HEK293 (cell line): ENCODE measurements around the gene DGKD.

Source experiments
- KLF1 ChIP-seq: fragments of 450-650 bp; formaldehyde crosslinking; IDR thresholded peaks from 2 replicates; pipeline ENCODE4 v1.5.1; 2016; ENCODE audit warnings: missing biosample characterization, missing genetic modification characterization
- KLF9 ChIP-seq: fragments of 450-650 bp; formaldehyde crosslinking; IDR thresholded peaks from 2 replicates; pipeline ENCODE4 v1.5.1; 2016; ENCODE audit warnings: missing biosample characterization, missing genetic modification characterization, low read depth
- SCRT2 ChIP-seq: fragments of 450-650 bp; formaldehyde crosslinking; IDR thresholded peaks from 2 replicates; pipeline ENCODE4 v1.5.1; 2016; ENCODE audit warnings: missing biosample characterization, missing genetic modification characterization
- ZEB2 ChIP-seq: fragments of 450-650 bp; formaldehyde crosslinking; IDR thresholded peaks from 2 replicates; pipeline ENCODE4 v1.5.1; 2016; ENCODE audit warnings: missing biosample characterization, missing genetic modification characterization
- ZNF211 ChIP-seq: fragments of 450-650 bp; formaldehyde crosslinking; IDR thresholded peaks from 2 replicates; pipeline ENCODE4 v1.5.1; 2016; ENCODE audit warnings: low read depth, missing biosample characterization, missing genetic modification characterization
- ZNF24 ChIP-seq: fragments of 450-650 bp; formaldehyde crosslinking; IDR thresholded peaks from 2 replicates; pipeline ENCODE4 v1.5.1; 2016; ENCODE audit warnings: missing biosample characterization, missing genetic modification characterization
- ZNF433 ChIP-seq: fragments of 450-650 bp; formaldehyde crosslinking; IDR thresholded peaks from 2 replicates; pipeline ENCODE4 v1.5.1; 2016; ENCODE audit warnings: missing biosample characterization, missing genetic modification characterization, low read depth
- ZNF501 ChIP-seq: fragments of 450-650 bp; formaldehyde crosslinking; IDR thresholded peaks from 2 replicates; pipeline ENCODE4 v1.5.1; 2016; ENCODE audit warnings: missing biosample characterization, missing genetic modification characterization
- TF ChIP-seq, protein P1 (sequence below): fragments of 450-650 bp; formaldehyde crosslinking; IDR thresholded peaks from 2 replicates; pipeline ENCODE4 v1.5.1; 2016; ENCODE audit warnings: missing biosample characterization, missing genetic modification characterization, borderline replicate concordance
- TF ChIP-seq, protein P2 (sequence below): fragments of 450-650 bp; formaldehyde crosslinking; IDR thresholded peaks from 2 replicates; pipeline ENCODE4 v1.5.1; 2016; ENCODE audit warnings: missing biosample characterization, missing genetic modification characterization
- TF ChIP-seq, protein P3 (sequence below): fragments of 450-650 bp; formaldehyde crosslinking; IDR thresholded peaks from 2 replicates; pipeline ENCODE4 v1.5.1; 2016; ENCODE audit warnings: missing biosample characterization, missing genetic modification characterization
- TF ChIP-seq, protein P4 (sequence below): fragments of 450-650 bp; formaldehyde crosslinking; IDR thresholded peaks from 2 replicates; pipeline ENCODE4 v1.5.1; 2017; ENCODE audit warnings: missing biosample characterization, mild to moderate bottlenecking, missing genetic modification characterization, moderate library complexity
- TF ChIP-seq, protein P5 (sequence below): fragments of 450-650 bp; formaldehyde crosslinking; conservative IDR thresholded peaks from 2 replicates; pipeline ENCODE4 v1.5.1; 2016; ENCODE audit warnings: low read depth, missing biosample characterization, missing genetic modification characterization
- TF ChIP-seq, protein P6 (sequence below): fragments of 450-650 bp; IDR thresholded peaks from 2 replicates; pipeline ENCODE4 v1.5.1; 2018; ENCODE audit warnings: missing biosample characterization, missing genetic modification characterization

DNA sequence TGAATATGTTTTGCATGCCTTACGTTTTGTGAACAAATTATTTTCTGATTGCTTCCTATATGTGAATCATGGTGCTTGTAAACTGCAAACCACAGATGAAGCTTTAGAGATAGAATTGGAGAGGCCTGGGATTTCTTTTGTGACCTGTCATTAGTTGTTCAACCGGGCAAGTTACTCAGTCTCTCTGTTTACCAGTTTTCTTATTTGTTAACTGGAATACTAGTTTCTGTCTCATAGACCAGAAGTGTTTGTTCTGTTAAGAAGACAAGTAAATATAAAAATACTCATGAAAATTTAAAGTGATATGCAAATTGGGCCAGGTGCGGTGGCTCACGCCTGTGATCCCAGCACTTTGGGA lies 27.3 kb downstream of the DGKD start:
- TF ChIP-seq, protein P1, sequence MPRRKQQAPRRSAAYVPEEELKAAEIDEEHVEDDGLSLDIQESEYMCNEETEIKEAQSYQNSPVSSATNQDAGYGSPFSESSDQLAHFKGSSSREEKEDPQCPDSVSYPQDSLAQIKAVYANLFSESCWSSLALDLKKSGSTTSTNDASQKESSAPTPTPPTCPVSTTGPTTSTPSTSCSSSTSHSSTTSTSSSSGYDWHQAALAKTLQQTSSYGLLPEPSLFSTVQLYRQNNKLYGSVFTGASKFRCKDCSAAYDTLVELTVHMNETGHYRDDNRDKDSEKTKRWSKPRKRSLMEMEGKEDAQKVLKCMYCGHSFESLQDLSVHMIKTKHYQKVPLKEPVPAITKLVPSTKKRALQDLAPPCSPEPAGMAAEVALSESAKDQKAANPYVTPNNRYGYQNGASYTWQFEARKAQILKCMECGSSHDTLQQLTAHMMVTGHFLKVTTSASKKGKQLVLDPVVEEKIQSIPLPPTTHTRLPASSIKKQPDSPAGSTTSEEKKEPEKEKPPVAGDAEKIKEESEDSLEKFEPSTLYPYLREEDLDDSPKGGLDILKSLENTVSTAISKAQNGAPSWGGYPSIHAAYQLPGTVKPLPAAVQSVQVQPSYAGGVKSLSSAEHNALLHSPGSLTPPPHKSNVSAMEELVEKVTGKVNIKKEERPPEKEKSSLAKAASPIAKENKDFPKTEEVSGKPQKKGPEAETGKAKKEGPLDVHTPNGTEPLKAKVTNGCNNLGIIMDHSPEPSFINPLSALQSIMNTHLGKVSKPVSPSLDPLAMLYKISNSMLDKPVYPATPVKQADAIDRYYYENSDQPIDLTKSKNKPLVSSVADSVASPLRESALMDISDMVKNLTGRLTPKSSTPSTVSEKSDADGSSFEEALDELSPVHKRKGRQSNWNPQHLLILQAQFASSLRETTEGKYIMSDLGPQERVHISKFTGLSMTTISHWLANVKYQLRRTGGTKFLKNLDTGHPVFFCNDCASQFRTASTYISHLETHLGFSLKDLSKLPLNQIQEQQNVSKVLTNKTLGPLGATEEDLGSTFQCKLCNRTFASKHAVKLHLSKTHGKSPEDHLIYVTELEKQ (tag by site-specific recombination), result no peak
- TF ChIP-seq, protein P2, sequence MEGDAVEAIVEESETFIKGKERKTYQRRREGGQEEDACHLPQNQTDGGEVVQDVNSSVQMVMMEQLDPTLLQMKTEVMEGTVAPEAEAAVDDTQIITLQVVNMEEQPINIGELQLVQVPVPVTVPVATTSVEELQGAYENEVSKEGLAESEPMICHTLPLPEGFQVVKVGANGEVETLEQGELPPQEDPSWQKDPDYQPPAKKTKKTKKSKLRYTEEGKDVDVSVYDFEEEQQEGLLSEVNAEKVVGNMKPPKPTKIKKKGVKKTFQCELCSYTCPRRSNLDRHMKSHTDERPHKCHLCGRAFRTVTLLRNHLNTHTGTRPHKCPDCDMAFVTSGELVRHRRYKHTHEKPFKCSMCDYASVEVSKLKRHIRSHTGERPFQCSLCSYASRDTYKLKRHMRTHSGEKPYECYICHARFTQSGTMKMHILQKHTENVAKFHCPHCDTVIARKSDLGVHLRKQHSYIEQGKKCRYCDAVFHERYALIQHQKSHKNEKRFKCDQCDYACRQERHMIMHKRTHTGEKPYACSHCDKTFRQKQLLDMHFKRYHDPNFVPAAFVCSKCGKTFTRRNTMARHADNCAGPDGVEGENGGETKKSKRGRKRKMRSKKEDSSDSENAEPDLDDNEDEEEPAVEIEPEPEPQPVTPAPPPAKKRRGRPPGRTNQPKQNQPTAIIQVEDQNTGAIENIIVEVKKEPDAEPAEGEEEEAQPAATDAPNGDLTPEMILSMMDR, result no peak
- TF ChIP-seq ZNF501 (no peak), KLF9 (no peak), ZEB2 (tag by site-specific recombination) (no peak), ZNF211 (tag by site-specific recombination) (no peak), KLF1 (no peak), ZNF433 (tag by site-specific recombination) (no peak), ZNF24 (no peak), SCRT2 (tag by site-specific recombination) (no peak)
- TF ChIP-seq, protein P3, sequence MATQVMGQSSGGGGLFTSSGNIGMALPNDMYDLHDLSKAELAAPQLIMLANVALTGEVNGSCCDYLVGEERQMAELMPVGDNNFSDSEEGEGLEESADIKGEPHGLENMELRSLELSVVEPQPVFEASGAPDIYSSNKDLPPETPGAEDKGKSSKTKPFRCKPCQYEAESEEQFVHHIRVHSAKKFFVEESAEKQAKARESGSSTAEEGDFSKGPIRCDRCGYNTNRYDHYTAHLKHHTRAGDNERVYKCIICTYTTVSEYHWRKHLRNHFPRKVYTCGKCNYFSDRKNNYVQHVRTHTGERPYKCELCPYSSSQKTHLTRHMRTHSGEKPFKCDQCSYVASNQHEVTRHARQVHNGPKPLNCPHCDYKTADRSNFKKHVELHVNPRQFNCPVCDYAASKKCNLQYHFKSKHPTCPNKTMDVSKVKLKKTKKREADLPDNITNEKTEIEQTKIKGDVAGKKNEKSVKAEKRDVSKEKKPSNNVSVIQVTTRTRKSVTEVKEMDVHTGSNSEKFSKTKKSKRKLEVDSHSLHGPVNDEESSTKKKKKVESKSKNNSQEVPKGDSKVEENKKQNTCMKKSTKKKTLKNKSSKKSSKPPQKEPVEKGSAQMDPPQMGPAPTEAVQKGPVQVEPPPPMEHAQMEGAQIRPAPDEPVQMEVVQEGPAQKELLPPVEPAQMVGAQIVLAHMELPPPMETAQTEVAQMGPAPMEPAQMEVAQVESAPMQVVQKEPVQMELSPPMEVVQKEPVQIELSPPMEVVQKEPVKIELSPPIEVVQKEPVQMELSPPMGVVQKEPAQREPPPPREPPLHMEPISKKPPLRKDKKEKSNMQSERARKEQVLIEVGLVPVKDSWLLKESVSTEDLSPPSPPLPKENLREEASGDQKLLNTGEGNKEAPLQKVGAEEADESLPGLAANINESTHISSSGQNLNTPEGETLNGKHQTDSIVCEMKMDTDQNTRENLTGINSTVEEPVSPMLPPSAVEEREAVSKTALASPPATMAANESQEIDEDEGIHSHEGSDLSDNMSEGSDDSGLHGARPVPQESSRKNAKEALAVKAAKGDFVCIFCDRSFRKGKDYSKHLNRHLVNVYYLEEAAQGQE, result no peak
- TF ChIP-seq, protein P4, sequence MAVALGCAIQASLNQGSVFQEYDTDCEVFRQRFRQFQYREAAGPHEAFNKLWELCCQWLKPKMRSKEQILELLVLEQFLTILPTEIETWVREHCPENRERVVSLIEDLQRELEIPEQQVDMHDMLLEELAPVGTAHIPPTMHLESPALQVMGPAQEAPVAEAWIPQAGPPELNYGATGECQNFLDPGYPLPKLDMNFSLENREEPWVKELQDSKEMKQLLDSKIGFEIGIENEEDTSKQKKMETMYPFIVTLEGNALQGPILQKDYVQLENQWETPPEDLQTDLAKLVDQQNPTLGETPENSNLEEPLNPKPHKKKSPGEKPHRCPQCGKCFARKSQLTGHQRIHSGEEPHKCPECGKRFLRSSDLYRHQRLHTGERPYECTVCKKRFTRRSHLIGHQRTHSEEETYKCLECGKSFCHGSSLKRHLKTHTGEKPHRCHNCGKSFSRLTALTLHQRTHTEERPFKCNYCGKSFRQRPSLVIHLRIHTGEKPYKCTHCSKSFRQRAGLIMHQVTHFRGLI (tag by site-specific recombination), result no peak
- TF ChIP-seq, protein P5, sequence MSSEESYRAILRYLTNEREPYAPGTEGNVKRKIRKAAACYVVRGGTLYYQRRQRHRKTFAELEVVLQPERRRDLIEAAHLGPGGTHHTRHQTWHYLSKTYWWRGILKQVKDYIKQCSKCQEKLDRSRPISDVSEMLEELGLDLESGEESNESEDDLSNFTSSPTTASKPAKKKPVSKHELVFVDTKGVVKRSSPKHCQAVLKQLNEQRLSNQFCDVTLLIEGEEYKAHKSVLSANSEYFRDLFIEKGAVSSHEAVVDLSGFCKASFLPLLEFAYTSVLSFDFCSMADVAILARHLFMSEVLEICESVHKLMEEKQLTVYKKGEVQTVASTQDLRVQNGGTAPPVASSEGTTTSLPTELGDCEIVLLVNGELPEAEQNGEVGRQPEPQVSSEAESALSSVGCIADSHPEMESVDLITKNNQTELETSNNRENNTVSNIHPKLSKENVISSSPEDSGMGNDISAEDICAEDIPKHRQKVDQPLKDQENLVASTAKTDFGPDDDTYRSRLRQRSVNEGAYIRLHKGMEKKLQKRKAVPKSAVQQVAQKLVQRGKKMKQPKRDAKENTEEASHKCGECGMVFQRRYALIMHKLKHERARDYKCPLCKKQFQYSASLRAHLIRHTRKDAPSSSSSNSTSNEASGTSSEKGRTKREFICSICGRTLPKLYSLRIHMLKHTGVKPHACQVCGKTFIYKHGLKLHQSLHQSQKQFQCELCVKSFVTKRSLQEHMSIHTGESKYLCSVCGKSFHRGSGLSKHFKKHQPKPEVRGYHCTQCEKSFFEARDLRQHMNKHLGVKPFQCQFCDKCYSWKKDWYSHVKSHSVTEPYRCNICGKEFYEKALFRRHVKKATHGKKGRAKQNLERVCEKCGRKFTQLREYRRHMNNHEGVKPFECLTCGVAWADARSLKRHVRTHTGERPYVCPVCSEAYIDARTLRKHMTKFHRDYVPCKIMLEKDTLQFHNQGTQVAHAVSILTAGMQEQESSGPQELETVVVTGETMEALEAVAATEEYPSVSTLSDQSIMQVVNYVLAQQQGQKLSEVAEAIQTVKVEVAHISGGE (tag by site-specific recombination), result no peak
- TF ChIP-seq, protein P6, sequence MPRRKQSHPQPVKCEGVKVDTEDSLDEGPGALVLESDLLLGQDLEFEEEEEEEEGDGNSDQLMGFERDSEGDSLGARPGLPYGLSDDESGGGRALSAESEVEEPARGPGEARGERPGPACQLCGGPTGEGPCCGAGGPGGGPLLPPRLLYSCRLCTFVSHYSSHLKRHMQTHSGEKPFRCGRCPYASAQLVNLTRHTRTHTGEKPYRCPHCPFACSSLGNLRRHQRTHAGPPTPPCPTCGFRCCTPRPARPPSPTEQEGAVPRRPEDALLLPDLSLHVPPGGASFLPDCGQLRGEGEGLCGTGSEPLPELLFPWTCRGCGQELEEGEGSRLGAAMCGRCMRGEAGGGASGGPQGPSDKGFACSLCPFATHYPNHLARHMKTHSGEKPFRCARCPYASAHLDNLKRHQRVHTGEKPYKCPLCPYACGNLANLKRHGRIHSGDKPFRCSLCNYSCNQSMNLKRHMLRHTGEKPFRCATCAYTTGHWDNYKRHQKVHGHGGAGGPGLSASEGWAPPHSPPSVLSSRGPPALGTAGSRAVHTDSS (tag by site-specific recombination), result no peak
